ENCODE results near the gene HHATL.

DNA sequence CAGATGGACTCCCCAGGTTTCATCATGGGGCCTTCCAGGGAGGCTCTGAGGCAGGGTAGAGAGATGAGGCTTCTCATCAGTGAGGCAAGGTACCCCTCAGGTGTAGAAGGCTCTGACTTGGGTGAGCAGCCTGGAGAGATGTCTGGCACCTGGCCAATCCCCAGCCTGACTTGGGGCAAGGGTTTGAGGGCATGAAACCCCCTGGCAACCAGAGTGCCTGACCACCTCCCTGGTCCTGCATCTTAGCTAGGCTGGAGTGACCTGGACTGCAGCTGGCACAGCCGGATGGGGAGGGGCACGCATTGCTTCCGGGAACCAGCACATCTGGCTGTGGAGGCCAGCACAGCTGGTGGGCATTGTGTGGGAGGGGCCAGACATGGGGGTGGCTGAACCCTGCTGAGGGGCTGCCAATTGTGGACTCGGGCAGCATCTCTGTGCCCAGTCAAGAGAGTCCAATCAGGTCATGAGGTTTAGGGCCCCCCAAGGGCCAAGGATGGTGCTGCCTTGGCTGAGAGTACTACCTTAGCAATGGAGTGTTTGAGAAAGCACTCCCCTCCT lies 47.2 kb downstream of the HHATL start:
- TF ChIP-seq, protein P1, sequence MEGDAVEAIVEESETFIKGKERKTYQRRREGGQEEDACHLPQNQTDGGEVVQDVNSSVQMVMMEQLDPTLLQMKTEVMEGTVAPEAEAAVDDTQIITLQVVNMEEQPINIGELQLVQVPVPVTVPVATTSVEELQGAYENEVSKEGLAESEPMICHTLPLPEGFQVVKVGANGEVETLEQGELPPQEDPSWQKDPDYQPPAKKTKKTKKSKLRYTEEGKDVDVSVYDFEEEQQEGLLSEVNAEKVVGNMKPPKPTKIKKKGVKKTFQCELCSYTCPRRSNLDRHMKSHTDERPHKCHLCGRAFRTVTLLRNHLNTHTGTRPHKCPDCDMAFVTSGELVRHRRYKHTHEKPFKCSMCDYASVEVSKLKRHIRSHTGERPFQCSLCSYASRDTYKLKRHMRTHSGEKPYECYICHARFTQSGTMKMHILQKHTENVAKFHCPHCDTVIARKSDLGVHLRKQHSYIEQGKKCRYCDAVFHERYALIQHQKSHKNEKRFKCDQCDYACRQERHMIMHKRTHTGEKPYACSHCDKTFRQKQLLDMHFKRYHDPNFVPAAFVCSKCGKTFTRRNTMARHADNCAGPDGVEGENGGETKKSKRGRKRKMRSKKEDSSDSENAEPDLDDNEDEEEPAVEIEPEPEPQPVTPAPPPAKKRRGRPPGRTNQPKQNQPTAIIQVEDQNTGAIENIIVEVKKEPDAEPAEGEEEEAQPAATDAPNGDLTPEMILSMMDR (IDR thresholded peaks at IDR 0.05; ENCODE audit: control extremely low read depth in 1 of 3, insufficient read depth in 1 of 3, low read depth in 1 of 3, low read length in 3 of 3) = no peak
- no peak for TF ChIP-seq EP300 (IDR thresholded peaks at IDR 0.05; ENCODE audit: borderline replicate concordance in 1 of 2, low read depth in 2 of 2, low read length in 2 of 2)
- no peak for TF ChIP-seq SIN3A (conservative IDR thresholded peaks at IDR 0.05 in 1 of 2, IDR thresholded peaks at IDR 0.05 in 1 of 2; ENCODE audit: low read depth in 1 of 2, low read length in 2 of 2)
- TF ChIP-seq CBX5 (IDR thresholded peaks at IDR 0.05; ENCODE audit: low read depth, low read length) = no peak
- no peak for TF ChIP-seq EGR1 (IDR thresholded peaks at IDR 0.05; ENCODE audit: borderline replicate concordance, low read depth, low read length)
